SH-SY5Y (cell line): ENCODE data around the gene CDC25C.

ENCODE experiments used
- GATA2 ChIP-seq: IDR thresholded peaks from 2 replicates; pipeline ENCODE4 v1.6.1; 2011; ENCODE audit warnings: mild to moderate bottlenecking, low read depth, low read length
- GATA3 ChIP-seq: IDR thresholded peaks from 2 replicates; pipeline ENCODE4 v1.6.1; 2011; ENCODE audit warnings: low read depth, mild to moderate bottlenecking, low read length, moderate library complexity

GRCh38 chr5:138369706-138370105 lies 38.1 kb upstream of the CDC25C start:
- TF ChIP-seq GATA3 (no peak), GATA2 (no peak)
